K562 (cell line): ENCODE results near the gene FXYD4. TPM values are rescaled to one million over a fixed set of nuclear protein-coding genes. Genes with fewer than 3 reads are reported as not detected.

Experiments
- HNRNPH1 ChIP-seq: fragments of 200-400 bp; formaldehyde crosslinking; optimal IDR thresholded peaks from 2 replicates; pipeline ENCODE3; 2017; ENCODE audit warnings: low read depth, mild to moderate bottlenecking, low read length, moderate library complexity
- NR3C1 ChIP-seq: sonication (generic); formaldehyde crosslinking; IDR thresholded peaks from 2 replicates; pipeline ENCODE4 v1.8.1; 2022; ENCODE audit warnings: missing genetic modification reagents
- PRPF4 ChIP-seq: fragments of 200-400 bp; formaldehyde crosslinking; IDR thresholded peaks from one replicate; pipeline ENCODE4 v1.6.1; 2017; ENCODE audit warnings: low read length, low read depth, mild to moderate bottlenecking; ENCODE audit not compliant: insufficient read depth, poor library complexity, severe bottlenecking
- RFX7 ChIP-seq: fragments of 250-450 bp; sonication (Bioruptor Pico); IDR thresholded peaks from 2 replicates; pipeline ENCODE4 v1.5.1; 2021; ENCODE audit warnings: mild to moderate bottlenecking
- SMC3 ChIP-seq: conservative IDR thresholded peaks from 2 replicates; pipeline ENCODE4 v1.6.1; 2011; ENCODE audit warnings: low read depth, low read length, improper control_type of control experiment; ENCODE audit not compliant: insufficient read depth
- TEAD4 ChIP-seq, 2 experiments: sonication (generic) in 1 of 2; formaldehyde crosslinking in 1 of 2; IDR thresholded peaks; 2 replicates each; pipeline versions ENCODE4 v1.6.1 to v1.8.0; 2012 to 2022; ENCODE audit warnings: borderline replicate concordance in 1 of 2, inconsistent platforms in 1 of 2, low read length in 1 of 2, mild to moderate bottlenecking in 1 of 2, missing genetic modification reagents in 1 of 2
- ZNF589 ChIP-seq: fragments of 200-800 bp; sonication (Bioruptor generic); IDR thresholded peaks from 2 replicates; pipeline ENCODE4 v1.6.1; 2016; ENCODE audit warnings: low read depth, missing genetic modification characterization, missing compliant biosample characterization
- polyA plus RNA-seq, 8 experiments: library from polyadenylated mRNA; depleted of rRNA in 4 of 8; stranded (reverse) in 5 of 8; unstranded in 3 of 8; fragments of >200 nt; fragmentation: Nextera tagmentation in 2 of 8; fragmentation: Illumina TruSeq in 1 of 8; extraction: Ambion mirVana in 2 of 8; extraction: Trizol in 1 of 8; gene quantifications; 2 replicates each; pipeline versions ENCODE4 v1.2.1 to v1.2.3, GENCODE V29; 2011 to 2014; ENCODE audit warnings: inconsistent platforms in 1 of 8, missing spikeins in 1 of 8
- total RNA-seq, 7 experiments: library from RNA; depleted of rRNA in 6 of 7; stranded (reverse); fragments of >200 nt in 6 of 7; fragmentation: Illumina TruSeq in 2 of 7; extraction: Trizol in 2 of 7; gene quantifications; 2 replicates each; pipeline versions ENCODE4 v1.2.1 to v1.2.3, GENCODE V29; 2011 to 2021; ENCODE audit warnings: low replicate concordance in 1 of 7
- TF ChIP-seq, protein P1 (sequence below), 2 experiments: fragments of 450-650 bp in 1 of 2; sonication (generic) in 1 of 2; formaldehyde crosslinking in 1 of 2; IDR thresholded peaks; 2 replicates each; pipeline versions ENCODE4 v1.7.1 to v1.9.0; 2016 to 2022; ENCODE audit warnings: inconsistent platforms in 1 of 2, mild to moderate bottlenecking in 1 of 2, missing genetic modification reagents in 1 of 2
- TF ChIP-seq, protein P2 (sequence below): IDR thresholded peaks from 2 replicates; pipeline ENCODE4 v1.6.1; 2014; ENCODE audit warnings: antibody characterized with exemption
- TF ChIP-seq, protein P3 (sequence below), 2 experiments: IDR thresholded peaks; 2 replicates each; pipeline ENCODE4 v1.6.1; 2011; ENCODE audit warnings: borderline replicate concordance in 1 of 2, control low read depth in 1 of 2, low read depth in 1 of 2, low read length in 1 of 2, mild to moderate bottlenecking in 1 of 2, mixed read lengths in 1 of 2, moderate library complexity in 1 of 2; ENCODE audit not compliant: insufficient read depth in 1 of 2, insufficient read length in 1 of 2, poor library complexity in 1 of 2, severe bottlenecking in 1 of 2; ENCODE audit errors: extremely low read depth in 1 of 2
- TF ChIP-seq, protein P4 (sequence below), 2 experiments: fragments of 450-650 bp; conservative IDR thresholded peaks; 2 replicates each; pipeline ENCODE4 v1.6.1; 2017; ENCODE audit warnings: mild to moderate bottlenecking in 2 of 2, moderate library complexity in 2 of 2
- TF ChIP-seq, protein P5 (sequence below), 2 experiments: fragments of 450-650 bp in 1 of 2; sonication (generic) in 1 of 2; formaldehyde crosslinking; conservative IDR thresholded peaks; 2 replicates each; pipeline versions ENCODE4 v1.4.0 to v1.8.1; 2020 to 2022; ENCODE audit warnings: mild to moderate bottlenecking in 1 of 2, missing genetic modification reagents in 1 of 2

Gene FXYD4
- total and polyA plus RNA-seq, 9 of the 15 experiments (the other 6 are each of a cell fraction or from before 2014, with no cell fraction given), result not detected

DNA sequence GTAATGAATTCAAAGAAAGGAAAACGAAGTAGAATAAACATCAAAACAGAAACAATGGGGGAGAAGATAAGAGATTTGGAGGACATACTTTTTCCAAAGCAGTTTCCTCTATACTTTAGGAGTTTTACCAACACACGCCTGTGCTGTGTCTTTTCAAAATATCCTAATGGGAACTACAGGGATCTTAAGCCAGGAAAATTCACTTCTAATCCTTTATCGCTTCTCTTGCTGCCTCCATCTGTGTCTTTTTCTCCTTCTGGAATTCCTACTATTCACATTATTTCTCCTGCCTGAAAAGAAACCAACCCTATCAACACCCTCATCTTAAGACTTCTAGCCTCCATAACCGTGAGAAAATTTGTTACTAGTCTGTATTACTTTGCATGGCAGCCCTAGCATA lies 30.7 kb downstream of the FXYD4 start (continued):
- TF ChIP-seq, protein P1, sequence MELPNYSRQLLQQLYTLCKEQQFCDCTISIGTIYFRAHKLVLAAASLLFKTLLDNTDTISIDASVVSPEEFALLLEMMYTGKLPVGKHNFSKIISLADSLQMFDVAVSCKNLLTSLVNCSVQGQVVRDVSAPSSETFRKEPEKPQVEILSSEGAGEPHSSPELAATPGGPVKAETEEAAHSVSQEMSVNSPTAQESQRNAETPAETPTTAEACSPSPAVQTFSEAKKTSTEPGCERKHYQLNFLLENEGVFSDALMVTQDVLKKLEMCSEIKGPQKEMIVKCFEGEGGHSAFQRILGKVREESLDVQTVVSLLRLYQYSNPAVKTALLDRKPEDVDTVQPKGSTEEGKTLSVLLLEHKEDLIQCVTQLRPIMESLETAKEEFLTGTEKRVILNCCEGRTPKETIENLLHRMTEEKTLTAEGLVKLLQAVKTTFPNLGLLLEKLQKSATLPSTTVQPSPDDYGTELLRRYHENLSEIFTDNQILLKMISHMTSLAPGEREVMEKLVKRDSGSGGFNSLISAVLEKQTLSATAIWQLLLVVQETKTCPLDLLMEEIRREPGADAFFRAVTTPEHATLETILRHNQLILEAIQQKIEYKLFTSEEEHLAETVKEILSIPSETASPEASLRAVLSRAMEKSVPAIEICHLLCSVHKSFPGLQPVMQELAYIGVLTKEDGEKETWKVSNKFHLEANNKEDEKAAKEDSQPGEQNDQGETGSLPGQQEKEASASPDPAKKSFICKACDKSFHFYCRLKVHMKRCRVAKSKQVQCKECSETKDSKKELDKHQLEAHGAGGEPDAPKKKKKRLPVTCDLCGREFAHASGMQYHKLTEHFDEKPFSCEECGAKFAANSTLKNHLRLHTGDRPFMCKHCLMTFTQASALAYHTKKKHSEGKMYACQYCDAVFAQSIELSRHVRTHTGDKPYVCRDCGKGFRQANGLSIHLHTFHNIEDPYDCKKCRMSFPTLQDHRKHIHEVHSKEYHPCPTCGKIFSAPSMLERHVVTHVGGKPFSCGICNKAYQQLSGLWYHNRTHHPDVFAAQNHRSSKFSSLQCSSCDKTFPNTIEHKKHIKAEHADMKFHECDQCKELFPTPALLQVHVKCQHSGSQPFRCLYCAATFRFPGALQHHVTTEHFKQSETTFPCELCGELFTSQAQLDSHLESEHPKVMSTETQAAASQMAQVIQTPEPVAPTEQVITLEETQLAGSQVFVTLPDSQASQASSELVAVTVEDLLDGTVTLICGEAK (IDR thresholded peaks at IDR 0.05), result no peak
- TF ChIP-seq, protein P1 (CRISPR knock-in tag; IDR thresholded peaks at IDR 0.05), result no peak
- TF ChIP-seq, protein P2, sequence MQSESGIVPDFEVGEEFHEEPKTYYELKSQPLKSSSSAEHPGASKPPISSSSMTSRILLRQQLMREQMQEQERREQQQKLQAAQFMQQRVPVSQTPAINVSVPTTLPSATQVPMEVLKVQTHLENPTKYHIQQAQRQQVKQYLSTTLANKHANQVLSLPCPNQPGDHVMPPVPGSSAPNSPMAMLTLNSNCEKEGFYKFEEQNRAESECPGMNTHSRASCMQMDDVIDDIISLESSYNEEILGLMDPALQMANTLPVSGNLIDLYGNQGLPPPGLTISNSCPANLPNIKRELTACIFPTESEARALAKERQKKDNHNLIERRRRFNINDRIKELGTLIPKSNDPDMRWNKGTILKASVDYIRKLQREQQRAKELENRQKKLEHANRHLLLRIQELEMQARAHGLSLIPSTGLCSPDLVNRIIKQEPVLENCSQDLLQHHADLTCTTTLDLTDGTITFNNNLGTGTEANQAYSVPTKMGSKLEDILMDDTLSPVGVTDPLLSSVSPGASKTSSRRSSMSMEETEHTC, result no peak
- TF ChIP-seq NR3C1 (CRISPR knock-in tag) (no peak), PRPF4 (no peak), TEAD4 (IDR thresholded peaks at IDR 0.05; ENCODE audit: low read length) (no peak), TEAD4 (CRISPR knock-in tag; IDR thresholded peaks at IDR 0.05; ENCODE audit: borderline replicate concordance) (no peak), HNRNPH1 (no peak), SMC3 (no peak), RFX7 (CRISPR knock-in tag) (no peak), ZNF589 (no peak)
- TF ChIP-seq, protein P3, sequence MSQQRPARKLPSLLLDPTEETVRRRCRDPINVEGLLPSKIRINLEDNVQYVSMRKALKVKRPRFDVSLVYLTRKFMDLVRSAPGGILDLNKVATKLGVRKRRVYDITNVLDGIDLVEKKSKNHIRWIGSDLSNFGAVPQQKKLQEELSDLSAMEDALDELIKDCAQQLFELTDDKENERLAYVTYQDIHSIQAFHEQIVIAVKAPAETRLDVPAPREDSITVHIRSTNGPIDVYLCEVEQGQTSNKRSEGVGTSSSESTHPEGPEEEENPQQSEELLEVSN (IDR thresholded peaks at IDR 0.05; ENCODE audit: borderline replicate concordance in 1 of 2, extremely low read depth in 1 of 2, insufficient read depth in 1 of 2, insufficient read length in 1 of 2, low read depth in 1 of 2, low read length in 1 of 2, poor library complexity in 1 of 2, severe bottlenecking in 1 of 2), result no peak
- TF ChIP-seq, protein P4, sequence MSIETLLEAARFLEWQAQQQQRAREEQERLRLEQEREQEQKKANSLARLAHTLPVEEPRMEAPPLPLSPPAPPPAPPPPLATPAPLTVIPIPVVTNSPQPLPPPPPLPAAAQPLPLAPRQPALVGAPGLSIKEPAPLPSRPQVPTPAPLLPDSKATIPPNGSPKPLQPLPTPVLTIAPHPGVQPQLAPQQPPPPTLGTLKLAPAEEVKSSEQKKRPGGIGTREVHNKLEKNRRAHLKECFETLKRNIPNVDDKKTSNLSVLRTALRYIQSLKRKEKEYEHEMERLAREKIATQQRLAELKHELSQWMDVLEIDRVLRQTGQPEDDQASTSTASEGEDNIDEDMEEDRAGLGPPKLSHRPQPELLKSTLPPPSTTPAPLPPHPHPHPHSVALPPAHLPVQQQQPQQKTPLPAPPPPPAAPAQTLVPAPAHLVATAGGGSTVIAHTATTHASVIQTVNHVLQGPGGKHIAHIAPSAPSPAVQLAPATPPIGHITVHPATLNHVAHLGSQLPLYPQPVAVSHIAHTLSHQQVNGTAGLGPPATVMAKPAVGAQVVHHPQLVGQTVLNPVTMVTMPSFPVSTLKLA (conservative IDR thresholded peaks at IDR 0.05), result no peak
- TF ChIP-seq, protein P5, sequence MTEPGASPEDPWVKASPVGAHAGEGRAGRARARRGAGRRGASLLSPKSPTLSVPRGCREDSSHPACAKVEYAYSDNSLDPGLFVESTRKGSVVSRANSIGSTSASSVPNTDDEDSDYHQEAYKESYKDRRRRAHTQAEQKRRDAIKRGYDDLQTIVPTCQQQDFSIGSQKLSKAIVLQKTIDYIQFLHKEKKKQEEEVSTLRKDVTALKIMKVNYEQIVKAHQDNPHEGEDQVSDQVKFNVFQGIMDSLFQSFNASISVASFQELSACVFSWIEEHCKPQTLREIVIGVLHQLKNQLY (CRISPR knock-in tag; conservative IDR thresholded peaks at IDR 0.05), result no peak
